Measurements from ENCODE around the gene RRBP1.

Gene RRBP1

DNA sequence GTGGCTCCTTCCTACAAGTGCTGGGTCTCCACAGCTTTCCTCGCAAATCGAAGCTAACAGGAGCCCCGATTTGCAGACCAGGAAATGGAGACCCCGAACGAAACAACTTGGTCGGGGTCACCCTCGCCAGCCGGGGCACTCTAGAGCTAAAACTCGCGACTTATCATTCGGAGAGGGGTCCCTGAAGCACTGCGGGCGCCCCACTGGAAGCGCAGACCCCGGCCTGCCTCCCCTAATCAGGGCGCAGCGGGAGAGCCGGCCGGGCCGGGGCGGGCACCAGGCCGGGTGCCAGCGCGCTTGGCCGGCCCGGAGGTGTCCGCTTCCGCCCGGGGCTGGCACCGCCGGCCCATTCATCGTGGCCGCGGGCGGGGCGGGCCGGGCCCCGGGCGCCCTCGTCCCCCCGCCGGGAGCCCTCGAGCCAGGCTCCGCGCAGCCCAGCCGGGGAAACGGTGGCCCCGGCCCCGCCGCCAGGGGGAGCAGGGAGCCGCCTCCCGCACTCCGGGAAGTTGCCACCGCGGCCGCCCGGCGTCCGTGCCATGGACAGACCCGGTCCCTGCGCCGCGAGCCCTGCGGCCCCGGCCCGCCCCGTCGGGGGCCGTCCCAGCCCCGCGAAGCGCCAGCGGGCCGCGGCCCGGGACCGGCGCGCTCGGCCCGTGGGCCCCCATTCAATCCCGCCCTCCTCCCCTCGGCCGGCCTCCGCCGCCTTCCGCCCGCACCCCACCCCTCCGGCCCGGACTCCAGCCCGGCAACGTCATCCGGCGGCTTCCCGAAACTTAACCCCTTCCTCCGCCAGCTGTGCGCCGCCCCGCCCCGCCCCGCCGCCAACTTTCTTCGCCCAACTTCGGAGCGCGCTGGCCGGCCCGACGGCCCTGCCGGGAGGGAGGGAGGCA lies 961 bp downstream of the RRBP1 start:
- Mint-ChIP-seq H3K9me3 (ENCODE audit: low read depth) (no peaks in the 10 kb centered on the region), H3K4me1 (ENCODE audit: low read depth) (peaks cover 18% of the 10 kb centered on the region), H3K4me3 (peak overlapping the region; percentile 84), H3K27ac (no peak overlapping the region), H3K36me3 (peaks cover 3% of the 10 kb centered on the region), H3K27me3 (peaks cover 8% of the 10 kb centered on the region)

DNA sequence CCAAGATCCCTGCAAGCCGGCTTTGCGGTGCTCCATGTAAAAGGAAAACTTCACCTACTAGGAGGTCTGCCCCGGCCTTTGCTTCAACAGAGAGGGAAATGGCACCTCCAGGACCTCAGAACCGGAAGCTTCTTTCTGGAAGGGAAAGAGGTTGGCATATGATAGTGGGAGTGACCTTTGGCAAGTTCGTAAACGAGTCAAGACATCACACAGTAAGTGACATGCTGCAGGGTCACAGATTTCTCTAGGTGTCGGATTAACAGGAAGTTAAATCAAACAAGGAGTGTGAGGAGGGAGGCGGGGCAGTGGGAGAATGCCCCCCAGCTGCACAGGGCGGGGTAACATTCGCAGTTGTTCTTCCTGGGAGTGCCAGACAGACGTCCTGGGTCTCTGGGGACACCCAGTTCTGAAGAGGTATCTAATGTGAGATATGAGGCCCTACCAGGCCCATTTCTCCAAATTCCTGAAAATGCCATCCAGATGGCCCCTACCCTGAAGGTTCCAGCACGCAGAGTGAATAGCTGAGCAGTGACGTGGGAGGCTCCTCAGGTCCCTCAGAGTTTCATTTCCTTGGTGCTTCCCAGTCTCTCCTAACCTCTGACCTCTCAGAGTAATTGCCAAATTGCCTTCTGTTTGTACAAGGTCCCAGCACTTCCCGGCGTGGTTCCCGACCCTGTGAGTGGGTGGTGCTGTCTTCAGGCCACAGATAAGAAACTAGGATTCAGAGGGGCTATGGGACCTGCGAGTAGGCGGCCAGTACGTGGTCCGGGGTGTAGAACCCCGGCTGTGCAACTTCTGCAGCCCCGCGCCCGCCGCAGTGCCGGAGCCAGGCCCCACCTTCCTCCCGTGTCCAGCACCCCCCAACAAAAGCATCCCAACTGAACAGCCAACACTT lies 1.9 kb downstream of the RRBP1 start:
- peak overlapping the region; percentile 84 for H3K4me3 Mint-ChIP-seq
- peaks cover 18% of the 10 kb centered on the region for H3K4me1 Mint-ChIP-seq (ENCODE audit: low read depth)
- peaks cover 3% of the 10 kb centered on the region for H3K36me3 Mint-ChIP-seq
- peak overlapping the region; percentile 55 for H3K27ac Mint-ChIP-seq
- H3K27me3 Mint-ChIP-seq: peaks cover 8% of the 10 kb centered on the region
- no peaks in the 10 kb centered on the region for H3K9me3 Mint-ChIP-seq (ENCODE audit: low read depth)

DNA sequence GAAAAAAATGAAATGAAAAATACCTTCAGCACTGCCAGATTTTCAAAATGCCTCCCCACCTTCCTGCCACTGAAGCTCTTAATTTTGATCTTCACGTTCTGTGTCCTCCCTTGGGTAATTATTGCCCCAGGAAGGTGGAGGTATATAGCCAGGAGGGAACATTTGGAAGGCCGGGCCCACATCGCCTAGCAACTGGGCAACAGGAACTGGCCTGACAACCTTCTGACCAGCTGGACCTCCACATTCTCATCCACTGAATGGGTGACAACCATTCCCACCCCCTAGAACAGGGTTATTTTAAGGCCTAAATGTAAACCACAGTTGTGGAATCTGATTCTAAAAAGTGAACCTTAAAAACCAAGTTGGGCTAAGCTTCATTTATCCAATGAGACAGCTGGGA lies 3.2 kb downstream of the RRBP1 start:
- H3K4me1 Mint-ChIP-seq (ENCODE audit: low read depth): peaks cover 20% of the 10 kb centered on the region
- H3K9me3 Mint-ChIP-seq (ENCODE audit: low read depth): no peaks in the 10 kb centered on the region
- no peak overlapping the region for H3K4me3 Mint-ChIP-seq
- H3K27me3 Mint-ChIP-seq: peaks cover 3% of the 10 kb centered on the region
- peaks cover 5% of the 10 kb centered on the region for H3K36me3 Mint-ChIP-seq
- H3K27ac Mint-ChIP-seq: no peak overlapping the region

DNA sequence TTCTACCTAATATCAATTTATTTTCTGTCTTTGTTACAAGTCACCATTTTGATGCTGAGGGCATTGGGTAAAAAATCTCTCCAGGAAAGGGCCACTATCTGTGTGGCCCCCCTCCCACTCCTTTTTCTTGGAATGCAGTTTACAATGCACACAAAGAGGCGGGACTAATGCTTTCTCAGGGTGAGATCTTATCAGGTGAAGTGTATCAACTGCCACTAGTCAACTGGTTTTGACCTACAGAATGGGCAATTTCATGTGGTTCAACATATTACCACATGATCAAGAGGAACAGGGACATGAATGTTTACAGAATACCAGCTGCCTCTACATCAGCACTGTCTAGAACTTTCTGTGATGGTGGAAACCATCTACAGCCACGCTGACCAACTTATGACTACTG lies 3.7 kb downstream of the RRBP1 start:
- H3K36me3 Mint-ChIP-seq: peaks cover 5% of the 10 kb centered on the region
- no peaks in the 10 kb centered on the region for H3K27me3 Mint-ChIP-seq
- peaks cover 19% of the 10 kb centered on the region for H3K4me1 Mint-ChIP-seq (ENCODE audit: low read depth)
- no peak overlapping the region for H3K27ac Mint-ChIP-seq
- no peaks in the 10 kb centered on the region for H3K9me3 Mint-ChIP-seq (ENCODE audit: low read depth)
- no peak overlapping the region for H3K4me3 Mint-ChIP-seq

DNA sequence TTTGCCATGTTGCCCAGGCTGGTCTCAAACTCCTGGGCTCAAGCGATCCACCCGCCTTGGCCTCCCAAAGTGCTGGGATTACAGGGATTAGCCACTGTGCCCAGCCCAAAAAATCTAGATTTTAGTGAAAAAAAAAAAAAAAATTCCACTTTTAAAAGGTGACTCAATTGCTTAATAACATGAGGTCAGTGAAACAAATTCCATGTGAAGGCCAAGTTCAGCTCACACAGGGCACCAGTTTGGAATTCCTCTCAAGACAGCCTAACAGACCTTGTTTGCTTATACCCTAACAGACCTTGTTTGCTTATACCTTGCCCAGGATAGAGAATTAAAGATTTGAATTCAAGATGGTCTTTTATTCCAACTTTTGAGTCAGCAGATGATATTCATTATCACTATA lies 5.1 kb downstream of the RRBP1 start:
- Mint-ChIP-seq H3K27me3 (no peaks in the 10 kb centered on the region), H3K27ac (no peak overlapping the region), H3K9me3 (ENCODE audit: low read depth) (no peaks in the 10 kb centered on the region), H3K4me3 (no peak overlapping the region), H3K36me3 (peaks cover 12% of the 10 kb centered on the region), H3K4me1 (ENCODE audit: low read depth) (peaks cover 13% of the 10 kb centered on the region)

DNA sequence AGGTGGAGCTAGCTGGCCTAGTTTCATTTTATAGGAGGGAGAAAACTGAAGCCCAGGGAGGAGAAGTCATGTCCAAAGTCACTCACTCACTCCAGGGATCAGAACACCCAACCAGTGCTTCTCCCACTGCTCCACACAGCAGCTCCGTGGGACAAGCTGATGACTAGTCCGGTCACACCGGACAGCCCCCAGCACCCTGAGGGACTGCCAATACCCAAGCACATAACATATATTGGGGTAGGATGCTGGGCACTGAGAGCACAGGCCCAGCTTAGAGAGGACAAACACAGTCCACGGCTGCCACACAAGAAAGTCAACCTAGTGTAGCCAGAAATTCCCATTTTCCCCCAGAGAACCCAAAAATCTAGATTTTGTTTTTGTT lies 5.7 kb downstream of the RRBP1 start:
- Mint-ChIP-seq H3K9me3 (ENCODE audit: low read depth) (no peaks in the 10 kb centered on the region), H3K27me3 (no peaks in the 10 kb centered on the region), H3K36me3 (peaks cover 12% of the 10 kb centered on the region), H3K4me1 (ENCODE audit: low read depth) (peaks cover 13% of the 10 kb centered on the region), H3K27ac (no peak overlapping the region), H3K4me3 (no peak overlapping the region)

DNA sequence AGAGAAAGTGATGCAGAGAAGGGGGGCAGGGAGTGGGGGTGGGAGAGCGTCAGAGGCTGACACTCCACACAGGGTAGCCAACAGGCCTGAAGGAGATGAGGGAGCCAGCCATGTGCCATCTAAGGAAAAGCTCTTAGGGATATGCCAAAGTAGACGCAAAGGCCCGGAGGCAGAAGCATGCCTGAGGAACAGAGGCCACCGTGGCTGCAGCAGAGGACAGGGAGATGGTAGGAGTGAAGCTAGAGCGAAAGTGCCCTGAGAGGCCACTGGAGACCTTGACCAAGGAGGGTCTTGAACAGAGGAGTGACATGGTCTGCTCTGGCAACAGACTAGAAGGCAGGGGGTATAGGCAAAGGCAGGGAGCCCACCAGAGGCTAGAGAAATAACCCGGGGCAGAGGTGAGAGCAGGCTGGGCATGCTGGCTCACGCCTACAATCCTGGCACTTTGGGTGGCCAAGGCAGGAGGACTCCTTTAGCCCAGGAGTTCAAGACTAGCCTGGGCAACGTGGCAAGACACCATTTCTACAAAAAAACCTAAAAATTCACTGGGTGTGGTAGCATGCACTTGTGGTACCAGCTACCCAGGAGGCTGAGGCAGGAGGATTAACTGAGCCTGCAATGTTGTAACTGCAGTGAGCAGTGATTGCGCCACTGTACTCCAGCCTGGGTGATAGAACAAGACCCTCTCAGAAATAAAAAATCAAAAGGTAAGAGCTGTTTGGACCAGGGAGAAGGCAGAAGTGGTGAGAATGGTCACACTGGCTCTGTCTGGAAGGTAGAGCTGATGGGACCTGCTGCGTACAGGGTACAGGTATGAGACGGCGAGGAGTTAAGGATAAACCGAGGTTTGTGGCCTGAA lies 6.3 kb downstream of the RRBP1 start:
- no peak overlapping the region for H3K27ac Mint-ChIP-seq
- H3K4me1 Mint-ChIP-seq (ENCODE audit: low read depth): peaks cover 13% of the 10 kb centered on the region
- no peaks in the 10 kb centered on the region for H3K9me3 Mint-ChIP-seq (ENCODE audit: low read depth)
- H3K27me3 Mint-ChIP-seq: no peaks in the 10 kb centered on the region
- H3K4me3 Mint-ChIP-seq: no peak overlapping the region
- H3K36me3 Mint-ChIP-seq: peaks cover 12% of the 10 kb centered on the region

DNA sequence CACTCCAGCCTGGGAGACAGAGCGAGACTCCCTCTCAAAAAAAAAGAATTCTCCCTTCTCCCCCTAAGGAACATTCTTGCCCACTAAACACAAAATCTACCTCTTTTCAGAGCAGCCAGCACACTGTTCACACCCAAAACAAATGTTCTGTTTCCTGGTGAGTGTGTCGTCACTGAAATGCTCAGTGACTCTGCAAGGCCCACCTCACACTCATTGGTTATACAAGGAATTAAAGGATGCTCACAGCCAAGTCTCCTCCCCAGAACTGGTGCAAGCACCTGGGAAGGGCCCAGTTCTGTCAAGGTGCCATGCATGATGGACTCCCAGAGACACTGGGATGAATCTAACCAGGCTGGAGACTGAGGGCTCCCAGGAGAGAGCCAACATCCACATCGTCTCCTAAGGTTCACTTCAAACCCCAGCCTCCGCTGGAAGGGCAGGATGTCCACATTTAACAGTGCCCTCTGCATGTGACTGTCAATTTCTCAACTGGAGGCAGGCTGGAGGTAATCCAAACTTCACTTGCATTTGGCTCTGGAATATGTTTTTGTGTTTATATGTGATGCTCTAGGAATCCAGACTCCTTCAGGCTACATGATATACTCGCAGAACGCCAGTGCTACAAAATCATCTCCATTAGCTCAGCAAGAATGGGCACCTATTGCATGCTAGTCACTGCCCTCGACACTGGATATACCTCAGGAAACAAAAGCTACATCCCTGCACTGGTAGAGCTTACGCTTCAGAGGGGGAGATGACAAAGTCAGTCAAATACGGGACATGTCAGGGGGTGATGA lies 7.1 kb downstream of the RRBP1 start:
- no peak overlapping the region for H3K4me3 Mint-ChIP-seq
- no peaks in the 10 kb centered on the region for H3K9me3 Mint-ChIP-seq (ENCODE audit: low read depth)
- no peak overlapping the region for H3K27ac Mint-ChIP-seq
- H3K27me3 Mint-ChIP-seq: no peaks in the 10 kb centered on the region
- H3K4me1 Mint-ChIP-seq (ENCODE audit: low read depth): peaks cover 10% of the 10 kb centered on the region
- peaks cover 14% of the 10 kb centered on the region for H3K36me3 Mint-ChIP-seq

DNA sequence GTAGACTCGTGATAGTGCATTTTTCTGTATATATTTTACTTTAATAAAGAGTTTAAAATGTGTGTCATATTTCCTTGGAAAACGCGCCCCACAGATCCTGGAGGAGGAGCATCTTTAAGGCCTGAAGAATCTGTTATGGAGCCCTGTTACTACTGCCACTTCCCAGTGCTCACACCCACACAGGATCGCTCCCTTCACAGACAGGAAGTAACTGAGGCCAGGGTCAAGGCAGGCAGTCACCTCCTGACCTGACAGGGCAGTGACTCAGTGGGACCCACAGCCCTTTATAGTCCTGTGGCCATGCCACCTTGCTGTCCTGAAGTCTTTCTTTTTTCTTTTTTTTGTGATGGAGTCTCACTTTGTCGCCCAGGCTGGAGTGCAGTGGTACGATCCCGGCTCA lies 9.0 kb downstream of the RRBP1 start:
- Mint-ChIP-seq H3K27ac (no peak overlapping the region), H3K4me3 (no peak overlapping the region), H3K36me3 (peaks cover 11% of the 10 kb centered on the region), H3K27me3 (no peaks in the 10 kb centered on the region), H3K9me3 (ENCODE audit: low read depth) (no peaks in the 10 kb centered on the region), H3K4me1 (ENCODE audit: low read depth) (peaks cover 3% of the 10 kb centered on the region)

DNA sequence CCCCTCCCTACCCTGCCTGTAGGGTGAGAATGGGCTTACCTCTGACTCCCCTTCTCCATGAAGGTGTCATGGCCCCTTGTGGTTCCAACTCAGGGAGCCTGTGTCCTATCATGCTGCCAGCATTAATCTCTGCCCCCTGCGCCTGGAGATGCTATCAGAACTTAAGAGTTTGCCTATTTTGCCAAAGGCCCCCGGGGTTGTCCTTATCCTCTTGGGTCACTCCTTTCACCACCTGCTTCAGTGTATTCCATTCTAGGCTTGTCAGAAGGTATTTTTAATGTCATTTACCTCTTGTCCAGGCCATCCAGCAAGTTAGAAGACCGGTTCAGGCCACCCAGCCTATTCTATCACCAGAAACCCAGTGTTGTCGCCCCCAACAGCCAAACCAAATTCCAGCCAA lies 10.5 kb downstream of the RRBP1 start:
- Mint-ChIP-seq H3K9me3 (ENCODE audit: low read depth) (no peaks in the 10 kb centered on the region), H3K36me3 (peaks cover 11% of the 10 kb centered on the region), H3K4me1 (ENCODE audit: low read depth) (peaks cover 7% of the 10 kb centered on the region), H3K27ac (no peak overlapping the region), H3K4me3 (no peak overlapping the region), H3K27me3 (no peaks in the 10 kb centered on the region)

DNA sequence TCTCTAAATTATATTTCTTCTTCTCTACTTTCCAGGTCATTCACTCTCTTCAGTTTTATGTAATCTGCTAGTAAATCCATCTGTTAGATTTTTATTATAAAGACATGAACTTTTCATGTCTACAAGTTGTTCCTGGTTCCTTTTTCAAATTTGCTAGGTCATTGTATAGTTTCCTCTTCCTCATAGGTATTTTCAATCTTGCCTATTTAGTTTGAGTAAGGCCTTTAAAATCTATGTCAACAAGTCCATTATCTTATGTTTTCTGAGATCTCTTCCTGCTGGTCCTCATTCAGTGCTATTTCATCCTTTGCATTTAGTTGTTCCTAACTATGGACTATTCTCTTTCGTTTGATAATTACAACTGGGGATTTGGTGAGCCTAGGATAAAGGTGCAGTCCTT lies 11.0 kb downstream of the RRBP1 start:
- peaks cover 12% of the 10 kb centered on the region for H3K4me1 Mint-ChIP-seq (ENCODE audit: low read depth)
- H3K4me3 Mint-ChIP-seq: no peak overlapping the region
- no peaks in the 10 kb centered on the region for H3K9me3 Mint-ChIP-seq (ENCODE audit: low read depth)
- H3K27me3 Mint-ChIP-seq: no peaks in the 10 kb centered on the region
- no peak overlapping the region for H3K27ac Mint-ChIP-seq
- H3K36me3 Mint-ChIP-seq: peaks cover 11% of the 10 kb centered on the region

DNA sequence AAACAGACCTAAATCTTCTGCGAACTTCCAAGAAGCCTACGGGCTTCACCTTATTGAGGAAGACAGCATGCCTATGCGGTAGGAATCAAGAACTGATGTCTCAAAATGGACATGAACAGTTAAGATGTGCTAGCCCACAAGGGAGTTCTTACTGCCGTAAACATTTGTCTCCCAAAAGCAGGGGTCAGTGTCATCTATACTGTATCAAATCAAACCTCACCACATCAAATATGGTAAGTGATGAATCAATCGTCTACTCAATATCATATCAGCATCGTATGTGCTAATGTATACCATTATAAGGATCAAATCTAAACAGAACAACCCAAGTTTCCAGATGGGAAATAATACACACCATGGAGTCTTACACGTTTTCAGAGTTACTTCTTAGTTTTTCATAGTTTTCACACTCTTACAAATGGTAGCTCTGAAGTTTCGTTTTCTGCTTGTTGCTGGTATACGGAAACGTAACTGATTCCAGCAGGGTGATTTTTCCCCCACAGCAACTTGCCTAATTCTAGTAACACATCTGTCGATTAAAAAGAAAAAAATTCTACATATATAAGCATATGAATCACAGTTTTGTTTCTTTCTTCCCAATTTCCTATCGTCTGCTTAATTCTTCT lies 12.6 kb downstream of the RRBP1 start:
- Mint-ChIP-seq H3K36me3 (peaks cover 9% of the 10 kb centered on the region), H3K9me3 (ENCODE audit: low read depth) (no peaks in the 10 kb centered on the region), H3K4me1 (ENCODE audit: low read depth) (peaks cover 24% of the 10 kb centered on the region), H3K27me3 (no peaks in the 10 kb centered on the region), H3K27ac (no peak overlapping the region), H3K4me3 (no peak overlapping the region)

DNA sequence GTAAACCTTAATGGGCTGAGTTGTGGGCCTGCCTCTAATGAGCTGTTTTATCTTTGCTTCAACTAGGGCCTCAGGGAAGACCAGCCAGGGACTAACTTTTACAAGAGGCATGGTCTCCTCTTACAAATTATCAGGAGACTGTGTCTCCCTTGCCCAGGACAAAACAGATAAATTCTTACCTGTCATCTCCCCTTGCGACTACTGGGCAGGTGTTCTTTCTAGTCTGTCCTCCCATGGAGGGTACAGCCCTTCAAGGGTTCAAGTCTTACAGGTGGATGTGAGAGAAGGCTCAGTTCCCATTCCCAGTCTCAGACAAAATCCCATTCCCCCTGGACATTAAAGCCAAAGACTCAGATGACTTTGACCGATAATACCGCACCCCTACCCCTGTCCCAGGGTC lies 13.6 kb downstream of the RRBP1 start:
- no peak overlapping the region for H3K27ac Mint-ChIP-seq
- H3K36me3 Mint-ChIP-seq: peaks cover 9% of the 10 kb centered on the region
- H3K9me3 Mint-ChIP-seq (ENCODE audit: low read depth): no peaks in the 10 kb centered on the region
- H3K4me3 Mint-ChIP-seq: no peak overlapping the region
- peaks cover 30% of the 10 kb centered on the region for H3K4me1 Mint-ChIP-seq (ENCODE audit: low read depth)
- H3K27me3 Mint-ChIP-seq: no peaks in the 10 kb centered on the region

DNA sequence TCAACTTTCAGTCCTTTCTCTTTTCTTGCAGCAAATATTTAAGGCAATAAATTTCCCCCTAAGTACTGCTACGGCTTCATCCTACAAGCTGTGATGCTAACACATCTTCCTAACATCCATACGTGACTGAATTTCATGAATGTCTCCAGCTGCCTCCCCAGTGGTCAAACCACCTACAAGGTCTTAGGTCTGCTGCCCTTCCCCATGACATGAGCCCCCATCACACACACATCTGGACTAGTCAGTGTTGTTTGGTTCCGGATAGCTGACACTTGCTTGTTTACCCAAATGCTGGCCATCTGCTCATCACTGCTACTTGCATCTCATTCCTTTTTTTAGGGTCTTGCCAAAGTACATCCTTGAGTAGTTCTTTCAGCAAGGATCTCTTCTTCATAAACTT lies 14.6 kb downstream of the RRBP1 start:
- Mint-ChIP-seq H3K9me3 (ENCODE audit: low read depth) (no peaks in the 10 kb centered on the region), H3K36me3 (peaks cover 5% of the 10 kb centered on the region), H3K4me1 (ENCODE audit: low read depth) (peaks cover 31% of the 10 kb centered on the region), H3K4me3 (no peak overlapping the region), H3K27ac (peak overlapping the region; percentile 36), H3K27me3 (no peaks in the 10 kb centered on the region)
